Activated CD4-positive, CD25-positive, alpha-beta regulatory T cell treated with anti-CD3 and anti-CD28 coated beads, Interleukin-2, amount 50 U/mL, for 16 hours (primary cell): ENCODE results near the gene HOXD4.

ENCODE experiments used
- DNase-seq: peaks from one replicate; pipeline ENCODE4 v3.0.0-alpha.2; 2020; ENCODE audit warnings: low read depth, low spot score

HOXD4 gene

DNA sequence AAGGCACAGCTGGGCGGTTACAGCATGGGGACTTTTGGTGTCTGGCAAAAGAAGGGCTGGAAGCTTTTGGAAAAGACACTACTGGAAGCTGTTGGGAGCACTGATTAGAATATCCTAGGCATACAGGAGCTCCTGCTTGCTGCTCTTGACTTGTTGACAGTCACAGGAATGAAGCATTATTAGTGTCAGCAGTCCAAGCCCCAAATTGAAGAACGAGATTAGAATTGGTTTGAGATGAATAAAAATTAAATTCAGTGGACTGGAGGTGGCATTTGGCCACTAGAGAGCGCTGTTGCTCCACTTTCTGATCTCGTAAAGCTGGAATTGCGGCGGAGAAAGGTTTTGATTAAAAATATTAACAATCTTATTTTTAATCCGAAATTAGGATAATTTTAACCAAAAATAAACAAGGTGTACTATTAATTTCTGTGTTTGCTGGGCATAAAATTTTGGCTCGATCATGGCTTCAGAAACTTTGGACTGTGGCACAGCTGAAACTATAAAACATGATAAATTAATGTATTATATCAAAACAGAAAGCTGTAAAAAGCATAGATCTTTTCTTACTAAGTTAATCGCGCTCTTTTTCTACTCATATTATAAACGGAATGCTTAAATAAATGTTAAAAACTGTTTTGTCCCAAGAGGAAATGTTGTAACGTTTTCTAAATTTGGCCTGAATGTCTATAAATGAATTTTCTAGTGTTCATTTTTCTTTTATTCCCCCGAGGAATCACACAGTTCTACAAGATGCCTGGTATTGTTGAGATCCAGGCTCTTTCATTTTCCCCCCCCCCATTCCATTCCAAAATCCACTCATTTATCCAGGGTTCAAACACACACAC, 24.2 kb upstream of the HOXD4 start:
- peak; percentile 33 for DNase-seq

GRCh38 chr2:176127774-176128072, 23.6 kb upstream of the HOXD4 start:
- no peak for DNase-seq

GRCh38 chr2:176128172-176128981, 23.0 kb upstream of the HOXD4 start:
- no peak for DNase-seq

GRCh38 chr2:176128982-176129796, 22.2 kb upstream of the HOXD4 start, which contains the start of gene HOXD8:
HOXD8 (plus strand) TSS chr2:176129705; CDS start chr2:176130367, 662 bp downstream.
- DNase-seq, result no peak

GRCh38 chr2:176129813-176130146, 21.6 kb upstream of the HOXD4 start:
- DNase-seq, result no peak

DNA sequence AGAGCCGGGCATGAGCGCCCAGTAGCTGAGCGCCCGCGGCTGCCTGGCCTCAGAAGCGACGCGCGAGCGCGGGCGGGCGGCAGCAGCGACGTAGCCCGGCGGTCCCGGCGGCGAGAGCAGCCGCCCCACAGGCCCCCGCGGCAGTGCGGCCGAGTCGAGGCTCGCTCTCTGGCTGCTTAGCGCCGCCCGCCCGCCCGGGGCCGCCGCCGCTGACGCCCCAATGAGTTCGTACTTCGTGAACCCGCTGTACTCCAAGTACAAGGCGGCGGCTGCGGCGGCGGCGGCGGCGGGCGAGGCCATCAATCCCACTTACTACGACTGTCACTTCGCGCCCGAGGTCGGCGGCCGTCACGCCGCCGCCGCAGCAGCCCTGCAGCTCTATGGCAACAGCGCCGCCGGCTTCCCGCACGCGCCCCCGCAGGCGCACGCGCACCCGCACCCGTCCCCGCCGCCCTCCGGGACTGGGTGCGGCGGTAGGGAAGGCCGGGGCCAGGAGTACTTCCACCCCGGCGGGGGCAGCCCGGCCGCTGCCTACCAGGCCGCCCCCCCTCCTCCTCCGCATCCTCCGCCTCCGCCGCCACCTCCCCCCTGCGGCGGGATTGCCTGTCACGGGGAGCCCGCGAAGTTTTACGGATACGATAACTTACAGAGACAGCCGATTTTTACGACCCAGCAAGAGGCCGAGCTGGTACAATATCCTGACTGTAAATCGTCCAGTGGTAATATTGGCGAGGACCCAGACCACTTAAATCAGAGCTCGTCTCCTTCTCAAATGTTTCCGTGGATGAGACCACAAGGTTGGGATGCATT, 21.0 kb upstream of the HOXD4 start:
- DNase-seq, result no peak

- DNase-seq, result no peak
These were observed 20.1 kb upstream of the HOXD4 start for GRCh38 chr2:176130957-176131847.

GRCh38 chr2:176131848-176132158, 19.5 kb upstream of the HOXD4 start:
- DNase-seq, result no peak

GRCh38 chr2:176132205-176133171, 18.9 kb upstream of the HOXD4 start:
- no peak for DNase-seq

DNA sequence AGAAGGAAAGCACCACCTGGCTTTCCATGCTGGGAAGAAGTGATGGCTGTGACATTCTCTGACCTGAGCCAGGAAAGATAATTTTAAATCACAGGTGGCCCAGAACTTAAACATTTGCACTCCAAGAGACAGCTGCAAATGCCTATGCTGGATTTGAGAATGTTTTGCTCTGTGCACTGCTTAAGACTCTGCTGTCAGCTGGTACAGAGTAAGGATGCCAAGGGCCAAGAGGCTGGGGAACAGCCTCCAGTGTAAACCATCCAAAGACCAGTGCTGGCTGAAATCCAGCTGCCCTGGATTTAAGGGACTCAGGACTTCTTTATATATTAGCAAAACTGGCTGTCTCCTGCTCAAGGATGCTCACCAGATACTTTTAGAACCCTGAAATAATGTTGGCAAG, 18.0 kb upstream of the HOXD4 start:
- no peak for DNase-seq

GRCh38 chr2:176134035-176134434, 17.3 kb upstream of the HOXD4 start:
- no peak for DNase-seq

DNA sequence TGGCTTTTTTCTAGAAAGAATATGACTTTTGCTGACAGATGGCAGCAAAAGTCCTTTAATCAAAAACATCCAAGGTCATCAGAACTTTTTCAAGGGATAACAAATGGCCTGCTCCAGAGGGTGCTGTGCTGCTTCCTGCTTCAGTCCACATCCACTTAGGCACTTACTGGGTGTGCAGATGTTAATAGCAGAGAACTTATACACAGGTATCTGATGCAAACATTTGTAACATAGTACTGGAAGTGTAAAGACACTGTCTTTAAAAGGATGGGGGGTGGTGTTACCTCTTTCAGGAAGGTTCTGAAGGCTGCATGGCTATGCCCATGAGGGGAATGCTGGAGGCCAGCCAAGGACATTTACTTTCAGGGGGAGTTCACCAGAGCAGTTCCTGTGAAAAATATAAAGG, 16.3 kb upstream of the HOXD4 start:
- no peak for DNase-seq

DNA sequence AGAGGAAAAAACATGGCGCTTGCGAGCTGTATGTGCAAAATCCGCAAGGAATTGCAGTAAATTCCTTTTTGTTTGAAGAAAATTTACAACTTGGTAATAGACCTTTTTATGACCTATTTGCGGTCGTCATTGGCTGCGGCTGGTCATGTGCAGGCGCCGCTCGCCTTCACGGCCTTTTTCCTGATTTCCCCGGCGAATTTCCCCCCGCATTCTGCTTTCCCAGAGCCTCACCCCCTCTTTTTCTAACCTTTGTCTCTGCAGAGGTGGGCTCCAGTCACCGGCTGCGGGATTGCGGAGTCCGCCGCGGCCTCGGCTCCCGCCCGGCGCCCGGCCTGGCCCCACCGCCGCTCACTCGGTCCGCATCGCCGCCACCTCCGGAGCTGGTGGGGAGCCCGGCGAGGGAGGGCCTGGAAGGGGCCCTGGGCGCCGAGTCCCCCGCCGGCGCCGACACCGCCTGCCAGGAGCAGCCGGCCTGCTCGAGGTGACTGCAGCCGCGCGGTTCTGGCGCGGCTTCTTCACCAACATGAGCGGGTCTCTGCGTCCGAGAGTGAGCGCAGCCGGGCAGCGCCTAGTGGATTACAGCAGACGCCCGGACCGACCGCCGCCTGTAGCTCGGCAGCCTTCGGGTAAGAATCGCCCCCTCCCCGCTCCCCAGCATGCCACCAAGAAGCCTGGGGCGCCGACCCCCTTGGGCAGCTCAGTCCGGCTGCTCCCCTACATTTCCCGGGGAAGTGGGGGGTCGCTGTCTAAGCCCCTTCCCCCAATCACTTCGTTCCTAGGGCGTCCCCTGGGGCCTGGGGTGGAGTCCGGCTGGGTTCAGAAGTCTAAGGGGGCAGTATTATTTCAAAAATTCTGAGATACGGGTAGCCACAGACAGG, 14.7 kb upstream of the HOXD4 start:
- DNase-seq, result no peak

DNA sequence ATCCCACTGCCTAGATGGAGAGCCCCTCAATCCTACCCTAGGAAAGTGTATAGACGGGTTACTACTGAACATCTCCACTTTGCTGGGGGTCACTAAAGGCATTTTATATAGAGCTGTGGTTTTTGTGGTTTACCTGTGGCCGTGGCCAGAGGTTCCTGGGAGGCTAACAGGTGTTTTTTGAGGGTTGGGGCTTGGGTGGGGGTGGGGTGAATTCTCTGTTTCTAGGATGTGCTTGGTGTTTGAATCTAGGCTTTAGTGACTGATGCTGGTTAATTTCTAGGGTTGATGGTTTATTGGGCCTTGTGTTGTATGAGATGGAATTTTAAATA, 14.1 kb upstream of the HOXD4 start:
- DNase-seq, result no peak

GRCh38 chr2:176137906-176138305, 13.4 kb upstream of the HOXD4 start:
- DNase-seq, result no peak

- no peak for DNase-seq
These were observed 12.8 kb upstream of the HOXD4 start for GRCh38 chr2:176138526-176138922.

- no peak for DNase-seq
These were observed 12.3 kb upstream of the HOXD4 start for GRCh38 chr2:176138923-176139660.
